Measurements from ENCODE around the gene GINS2.

Gene GINS2

GRCh38 chr16:85659805-85660511 is 28.8 kb downstream of the GINS2 start:
- peaks cover 5% of the 10 kb centered on the region for H3K4me1 ChIP-seq (ENCODE audit: control insufficient read depth, insufficient read depth, low read length, poor library complexity, severe bottlenecking)
- peaks cover 56% of the 10 kb centered on the region for H3K36me3 ChIP-seq (ENCODE audit: control insufficient read depth, insufficient read depth, low read length)
- H3K4me3 ChIP-seq (ENCODE audit: extremely low read depth, insufficient read depth, low read length, poor library complexity, severe bottlenecking): no peak overlapping the region
- 62 to 71% methylated on average over 7 to 11 of the region's 12 CpGs for WGBS, 2 experiments (ENCODE audit: insufficient coverage in 2 of 2)
- H3K9me3 ChIP-seq (ENCODE audit: control insufficient read depth, low read length): no peaks in the 10 kb centered on the region
- no peak overlapping the region for H3K27ac ChIP-seq (ENCODE audit: low read depth, low read length, severe bottlenecking)

GRCh38 chr16:85659336-85659735 is 29.4 kb downstream of the GINS2 start:
- peaks cover 53% of the 10 kb centered on the region for H3K36me3 ChIP-seq (ENCODE audit: control insufficient read depth, insufficient read depth, low read length)
- no peak overlapping the region for H3K27ac ChIP-seq (ENCODE audit: low read depth, low read length, severe bottlenecking)
- H3K9me3 ChIP-seq (ENCODE audit: control insufficient read depth, low read length): no peaks in the 10 kb centered on the region
- peaks cover 5% of the 10 kb centered on the region for H3K4me1 ChIP-seq (ENCODE audit: control insufficient read depth, insufficient read depth, low read length, poor library complexity, severe bottlenecking)
- H3K4me3 ChIP-seq (ENCODE audit: extremely low read depth, insufficient read depth, low read length, poor library complexity, severe bottlenecking): no peak overlapping the region
- WGBS, 2 experiments (ENCODE audit: insufficient coverage in 2 of 2): 90 to 100% methylated on average over 3 to 7 of the region's 8 CpGs

GRCh38 chr16:85658504-85659326 is 30.0 kb downstream of the GINS2 start:
- Histone ChIP-seq H3K4me1 (ENCODE audit: control insufficient read depth, insufficient read depth, low read length, poor library complexity, severe bottlenecking) (peaks cover 5% of the 10 kb centered on the region), H3K27ac (ENCODE audit: low read depth, low read length, severe bottlenecking) (no peak overlapping the region), H3K4me3 (ENCODE audit: extremely low read depth, insufficient read depth, low read length, poor library complexity, severe bottlenecking) (no peak overlapping the region), H3K9me3 (ENCODE audit: control insufficient read depth, low read length) (no peaks in the 10 kb centered on the region), H3K36me3 (ENCODE audit: control insufficient read depth, insufficient read depth, low read length) (peaks cover 52% of the 10 kb centered on the region)
- WGBS, 2 experiments (ENCODE audit: insufficient coverage in 2 of 2): 93 to 96% methylated on average over 15 to 17 of the region's 18 CpGs

GRCh38 chr16:85657996-85658395 is 30.8 kb downstream of the GINS2 start:
- Histone ChIP-seq H3K36me3 (ENCODE audit: control insufficient read depth, insufficient read depth, low read length) (peaks cover 47% of the 10 kb centered on the region), H3K4me3 (ENCODE audit: extremely low read depth, insufficient read depth, low read length, poor library complexity, severe bottlenecking) (no peak overlapping the region), H3K9me3 (ENCODE audit: control insufficient read depth, low read length) (no peaks in the 10 kb centered on the region), H3K27ac (ENCODE audit: low read depth, low read length, severe bottlenecking) (no peak overlapping the region), H3K4me1 (ENCODE audit: control insufficient read depth, insufficient read depth, low read length, poor library complexity, severe bottlenecking) (peaks cover 7% of the 10 kb centered on the region)
- WGBS, 2 experiments (ENCODE audit: insufficient coverage in 2 of 2): 89 to 91% methylated on average over 3 of the region's 3 CpGs

GRCh38 chr16:85657267-85657650 is 31.5 kb downstream of the GINS2 start:
- Histone ChIP-seq H3K27ac (ENCODE audit: low read depth, low read length, severe bottlenecking) (no peak overlapping the region), H3K9me3 (ENCODE audit: control insufficient read depth, low read length) (no peaks in the 10 kb centered on the region), H3K36me3 (ENCODE audit: control insufficient read depth, insufficient read depth, low read length) (peaks cover 41% of the 10 kb centered on the region)

GRCh38 chr16:85656351-85657266 is 32.1 kb downstream of the GINS2 start:
- no peak overlapping the region for H3K4me3 ChIP-seq (ENCODE audit: extremely low read depth, insufficient read depth, low read length, poor library complexity, severe bottlenecking)
- no peak overlapping the region for H3K27ac ChIP-seq (ENCODE audit: low read depth, low read length, severe bottlenecking)
- 95 to 97% methylated on average over 56 to 59 of the region's 59 CpGs for WGBS, 2 experiments (ENCODE audit: insufficient coverage in 2 of 2)
- H3K36me3 ChIP-seq (ENCODE audit: control insufficient read depth, insufficient read depth, low read length): peaks cover 41% of the 10 kb centered on the region
- no peaks in the 10 kb centered on the region for H3K9me3 ChIP-seq (ENCODE audit: control insufficient read depth, low read length)
- peaks cover 7% of the 10 kb centered on the region for H3K4me1 ChIP-seq (ENCODE audit: control insufficient read depth, insufficient read depth, low read length, poor library complexity, severe bottlenecking)

More at GRCh38 chr16:85657267-85657650, 31.5 kb downstream of the GINS2 start:
- Histone ChIP-seq H3K4me3 (ENCODE audit: extremely low read depth, insufficient read depth, low read length, poor library complexity, severe bottlenecking) (no peak overlapping the region), H3K4me1 (ENCODE audit: control insufficient read depth, insufficient read depth, low read length, poor library complexity, severe bottlenecking) (peaks cover 7% of the 10 kb centered on the region)
- WGBS, 2 experiments (ENCODE audit: insufficient coverage in 2 of 2): 97% methylated on average over 15 to 17 of the region's 21 CpGs

GRCh38 chr16:85655216-85656129 is 33.3 kb downstream of the GINS2 start:
- H3K36me3 ChIP-seq (ENCODE audit: control insufficient read depth, insufficient read depth, low read length): peaks cover 41% of the 10 kb centered on the region

GRCh38 chr16:85654251-85655095 is 34.3 kb downstream of the GINS2 start:
- H3K4me3 ChIP-seq (ENCODE audit: extremely low read depth, insufficient read depth, low read length, poor library complexity, severe bottlenecking): no peak overlapping the region
- 96 to 98% methylated on average over 29 to 33 of the region's 41 CpGs for WGBS, 2 experiments (ENCODE audit: insufficient coverage in 2 of 2)
- no peaks in the 10 kb centered on the region for H3K9me3 ChIP-seq (ENCODE audit: control insufficient read depth, low read length)
- no peak overlapping the region for H3K27ac ChIP-seq (ENCODE audit: low read depth, low read length, severe bottlenecking)
- peaks cover 41% of the 10 kb centered on the region for H3K36me3 ChIP-seq (ENCODE audit: control insufficient read depth, insufficient read depth, low read length)
- H3K4me1 ChIP-seq (ENCODE audit: control insufficient read depth, insufficient read depth, low read length, poor library complexity, severe bottlenecking): peaks cover 6% of the 10 kb centered on the region

More at GRCh38 chr16:85655216-85656129, 33.3 kb downstream of the GINS2 start:
- peaks cover 10% of the 10 kb centered on the region for H3K4me1 ChIP-seq (ENCODE audit: control insufficient read depth, insufficient read depth, low read length, poor library complexity, severe bottlenecking)
- WGBS, 2 experiments (ENCODE audit: insufficient coverage in 2 of 2): 92 to 95% methylated on average over 31 to 34 of the region's 35 CpGs
- no peak overlapping the region for H3K27ac ChIP-seq (ENCODE audit: low read depth, low read length, severe bottlenecking)
- H3K9me3 ChIP-seq (ENCODE audit: control insufficient read depth, low read length): no peaks in the 10 kb centered on the region
- H3K4me3 ChIP-seq (ENCODE audit: extremely low read depth, insufficient read depth, low read length, poor library complexity, severe bottlenecking): no peak overlapping the region

- 90 to 95% methylated on average over 11 to 18 of the region's 21 CpGs for WGBS, 2 experiments (ENCODE audit: insufficient coverage in 2 of 2)
- H3K36me3 ChIP-seq (ENCODE audit: control insufficient read depth, insufficient read depth, low read length): peaks cover 45% of the 10 kb centered on the region
Measured at GRCh38 chr16:85653290-85653891, 35.4 kb downstream of the GINS2 start.

More at GRCh38 chr16:85653290-85653891, 35.4 kb downstream of the GINS2 start:
- Histone ChIP-seq H3K9me3 (ENCODE audit: control insufficient read depth, low read length) (no peaks in the 10 kb centered on the region), H3K27ac (ENCODE audit: low read depth, low read length, severe bottlenecking) (no peak overlapping the region), H3K4me3 (ENCODE audit: extremely low read depth, insufficient read depth, low read length, poor library complexity, severe bottlenecking) (no peak overlapping the region), H3K4me1 (ENCODE audit: control insufficient read depth, insufficient read depth, low read length, poor library complexity, severe bottlenecking) (peaks cover 6% of the 10 kb centered on the region)
